Suppressor macrophage treated with lipopolysaccharide for 4 hours (primary cell): ENCODE results near the gene TUBB8.
"Not testable (repeated sequence)": the region's sequence is repeated elsewhere in the genome, so short reads cannot be mapped to it uniquely, and the experiment has no call there.

ENCODE experiments used
- DNase-seq: peaks from one replicate; pipeline ENCODE4 v3.0.0-alpha.2; 2020

Gene TUBB8

DNA sequence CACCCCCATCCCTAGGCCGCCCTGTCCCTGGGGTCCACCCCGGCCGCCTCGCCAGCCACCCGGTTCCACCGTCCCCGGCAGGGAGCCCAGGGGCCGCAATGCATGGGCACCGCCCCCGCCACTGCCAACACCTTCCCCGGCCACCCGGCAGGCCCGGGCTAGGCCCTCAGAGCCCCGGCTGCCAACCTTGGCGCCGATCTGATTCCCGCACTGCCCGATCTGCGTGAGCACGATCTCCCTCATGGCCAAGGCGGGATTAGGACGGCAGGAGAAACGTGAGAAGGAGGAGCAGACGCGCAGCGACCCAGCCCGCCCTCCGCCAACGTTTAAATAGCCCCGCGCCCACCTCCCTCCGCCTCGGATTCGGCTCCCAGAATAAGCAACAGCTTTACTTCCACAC lies at the start of gene TUBB8:
Gene TUBB8, minus strand, starts transcription at position 301 of the 400 bp plus-strand sequence. Its CDS starts 58 bp downstream, at position 243.
- no peak for DNase-seq

DNA sequence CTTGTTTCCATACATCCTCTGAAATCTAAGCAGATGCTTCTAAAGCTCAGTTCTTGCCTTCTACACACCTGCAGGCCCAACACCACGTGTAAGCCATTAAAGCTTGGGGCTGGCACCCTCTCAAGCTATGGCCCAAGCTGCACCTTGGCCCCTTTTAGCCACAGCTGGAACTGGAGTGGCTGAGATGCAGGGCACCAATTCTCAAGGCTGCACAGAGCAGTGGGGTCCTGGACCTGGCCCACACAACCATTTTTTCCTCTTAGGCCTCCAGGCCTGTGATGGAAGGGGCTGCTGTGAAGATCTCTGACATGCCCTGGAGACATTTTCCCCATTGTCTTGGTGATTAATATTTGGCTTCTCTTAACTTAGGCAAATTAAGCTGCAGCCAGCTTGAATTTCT lies 47.4 kb upstream of the TUBB8 start:
- DNase-seq: no peak

DNA sequence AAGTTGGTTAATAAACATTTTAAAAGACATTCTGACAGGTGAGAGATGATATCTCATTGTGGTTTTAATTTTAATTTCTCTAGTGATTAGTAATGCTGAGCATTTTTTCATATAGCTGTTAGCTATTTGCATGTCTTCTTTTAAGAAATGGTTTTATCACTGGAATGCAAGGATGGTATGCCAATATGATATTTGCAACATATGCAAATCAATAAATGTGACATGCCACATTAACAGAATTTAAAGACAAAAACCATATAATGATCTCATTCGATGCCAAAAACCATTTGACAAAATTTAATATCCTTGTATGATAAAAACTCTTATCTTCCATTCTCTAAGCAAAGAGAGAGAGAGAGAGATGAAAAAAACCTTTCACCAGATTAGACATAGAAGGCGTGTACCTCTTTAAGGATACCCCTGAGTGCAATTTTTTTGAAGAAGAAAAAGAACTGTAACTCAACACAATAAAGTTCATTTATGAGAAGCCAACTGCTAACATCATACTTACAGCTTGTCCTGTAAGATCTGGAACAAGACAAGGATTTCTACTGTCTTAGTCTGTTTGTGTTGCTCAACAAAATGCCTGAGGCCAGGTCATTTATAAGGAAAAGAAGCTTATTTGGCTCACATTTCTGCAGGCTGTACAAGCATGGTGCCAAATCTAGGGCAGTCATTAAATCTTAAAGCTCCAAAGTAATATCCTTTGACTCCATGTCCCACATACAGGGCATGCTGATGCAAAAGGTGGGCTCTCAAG lies 46.4 kb upstream of the TUBB8 start:
- DNase-seq: no peak

DNA sequence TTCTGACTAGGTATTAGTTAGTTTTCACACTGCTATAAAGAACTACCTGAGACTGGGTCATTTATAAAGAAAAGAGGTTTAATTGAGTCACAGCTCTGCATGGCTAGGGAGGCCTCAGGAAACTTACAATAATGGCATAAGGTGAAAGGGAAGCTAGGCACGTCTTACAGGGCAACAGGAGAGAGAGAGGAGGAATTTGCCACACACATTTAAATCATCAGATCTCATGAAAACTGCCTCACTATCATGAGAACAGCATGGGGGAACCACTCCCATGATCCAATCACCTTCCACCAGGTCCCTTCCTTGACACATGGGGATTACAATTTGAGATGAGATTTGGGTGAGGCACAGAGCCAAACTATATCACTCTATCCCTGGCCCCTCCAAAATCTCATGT lies 45.5 kb upstream of the TUBB8 start:
- no peak for DNase-seq

DNA sequence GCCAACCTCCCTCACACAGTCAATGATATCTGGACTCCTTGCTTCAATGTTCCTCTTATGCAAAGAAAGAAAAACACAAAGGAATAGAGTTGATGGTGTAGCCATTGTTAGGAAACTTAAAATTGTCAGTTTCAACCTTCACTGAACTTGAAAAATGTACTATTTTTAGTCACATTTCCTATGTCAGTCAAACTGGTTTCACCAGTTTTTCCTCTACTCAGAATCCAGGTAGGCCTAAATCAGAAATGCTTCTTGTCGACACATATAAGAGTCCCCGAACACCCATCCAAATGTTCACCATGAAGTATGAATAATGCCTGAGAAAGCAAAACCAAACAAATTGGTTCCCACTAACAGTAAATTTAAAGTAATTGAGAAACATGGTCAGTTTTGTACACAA lies 43.8 kb upstream of the TUBB8 start:
- DNase-seq: no peak

DNA sequence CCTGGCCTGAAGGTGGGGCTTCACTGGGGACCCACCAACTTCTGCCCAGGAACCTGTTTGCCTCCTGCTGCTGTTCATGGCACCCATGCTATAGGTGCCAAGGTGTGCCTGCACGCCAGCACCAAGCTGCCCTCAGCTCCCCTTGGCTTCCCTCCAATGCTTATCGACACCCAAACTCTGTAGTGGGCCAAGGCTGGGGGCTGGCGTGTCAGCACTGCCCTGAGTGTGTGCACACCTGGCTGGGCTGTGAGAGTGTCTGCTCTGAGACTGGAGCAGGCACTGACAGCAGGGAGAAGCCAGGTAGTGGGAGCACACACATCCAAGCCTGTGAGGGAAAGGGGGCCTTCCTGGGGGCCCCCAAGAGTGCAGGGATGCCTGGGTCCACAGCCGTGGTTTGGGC lies 43.1 kb upstream of the TUBB8 start:
- no peak for DNase-seq

DNA sequence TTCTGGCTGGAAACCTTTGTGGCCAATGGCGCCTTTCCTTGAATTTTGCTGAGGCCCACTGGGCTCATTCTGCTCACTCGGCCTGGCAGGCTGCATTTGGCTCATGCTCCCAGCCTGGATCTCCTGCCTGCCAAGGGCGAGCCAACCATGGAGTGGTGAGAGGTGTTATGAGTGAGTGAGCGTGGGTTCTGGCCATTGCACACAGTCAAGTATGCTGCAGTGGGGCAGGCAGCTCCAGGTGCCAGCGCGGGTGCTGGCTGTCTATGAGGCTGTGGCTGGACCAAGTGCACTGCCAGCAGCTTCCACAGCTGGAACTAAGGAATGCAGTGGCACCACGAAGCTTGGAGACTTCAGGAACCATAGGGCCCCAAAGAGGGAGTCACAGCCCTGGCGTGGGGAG lies 42.2 kb upstream of the TUBB8 start:
- no peak for DNase-seq

DNA sequence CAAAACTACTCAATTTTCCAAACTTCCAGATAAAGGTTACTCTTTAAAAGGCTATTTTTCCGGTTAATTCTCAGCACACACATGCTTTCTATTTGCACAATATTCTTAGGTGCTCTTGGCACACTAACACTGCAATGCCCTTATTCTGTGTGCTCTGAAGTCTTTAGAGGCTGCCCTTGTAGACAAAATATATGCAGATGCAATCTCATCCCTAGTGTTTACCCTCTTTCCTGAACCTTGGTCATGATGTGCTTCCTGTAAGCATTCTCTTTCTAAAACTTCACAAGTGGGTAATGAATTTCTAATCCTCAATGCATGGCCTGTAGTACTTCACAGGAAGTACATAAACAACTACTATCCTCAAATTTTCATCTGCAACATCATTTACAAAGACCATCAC lies 41.1 kb upstream of the TUBB8 start:
- DNase-seq: no peak

DNA sequence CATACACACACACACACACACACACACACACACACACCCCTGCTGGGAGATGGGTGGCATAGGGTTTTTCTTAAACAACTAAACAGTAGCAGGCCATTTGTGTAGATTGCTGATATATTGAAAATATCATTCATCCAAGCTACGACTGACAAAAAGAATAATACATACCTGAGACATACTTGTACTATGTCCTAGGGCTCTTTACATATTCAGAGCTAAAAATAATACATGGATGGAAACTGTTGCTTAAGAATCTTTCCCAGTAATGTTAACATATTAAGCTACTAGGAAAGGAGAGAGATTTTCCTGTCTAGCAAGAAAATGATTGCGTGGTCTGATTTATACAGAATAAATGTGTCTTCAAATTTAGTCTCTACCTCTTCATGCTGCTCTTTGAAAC lies 40.2 kb upstream of the TUBB8 start:
- no peak for DNase-seq

DNA sequence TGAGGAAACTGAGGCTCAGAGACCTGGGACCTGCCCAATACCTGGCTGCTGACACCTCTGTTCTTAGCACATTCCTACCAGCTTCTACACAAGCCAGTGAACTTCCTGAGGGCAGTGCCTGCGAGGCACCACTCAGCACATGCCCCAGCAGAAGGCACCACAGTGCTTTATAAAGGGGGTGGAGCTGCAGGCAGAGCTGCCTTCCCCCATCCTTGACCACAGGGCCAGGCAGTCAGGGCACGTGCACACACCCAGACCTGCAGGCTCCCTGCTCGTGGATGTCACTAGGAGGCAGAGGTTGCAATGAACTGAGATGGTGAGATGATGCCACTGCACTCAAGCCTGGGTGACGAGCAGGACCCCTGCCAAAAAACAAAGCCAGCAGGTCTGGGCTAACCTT lies 39.2 kb upstream of the TUBB8 start:
- DNase-seq: no peak

DNA sequence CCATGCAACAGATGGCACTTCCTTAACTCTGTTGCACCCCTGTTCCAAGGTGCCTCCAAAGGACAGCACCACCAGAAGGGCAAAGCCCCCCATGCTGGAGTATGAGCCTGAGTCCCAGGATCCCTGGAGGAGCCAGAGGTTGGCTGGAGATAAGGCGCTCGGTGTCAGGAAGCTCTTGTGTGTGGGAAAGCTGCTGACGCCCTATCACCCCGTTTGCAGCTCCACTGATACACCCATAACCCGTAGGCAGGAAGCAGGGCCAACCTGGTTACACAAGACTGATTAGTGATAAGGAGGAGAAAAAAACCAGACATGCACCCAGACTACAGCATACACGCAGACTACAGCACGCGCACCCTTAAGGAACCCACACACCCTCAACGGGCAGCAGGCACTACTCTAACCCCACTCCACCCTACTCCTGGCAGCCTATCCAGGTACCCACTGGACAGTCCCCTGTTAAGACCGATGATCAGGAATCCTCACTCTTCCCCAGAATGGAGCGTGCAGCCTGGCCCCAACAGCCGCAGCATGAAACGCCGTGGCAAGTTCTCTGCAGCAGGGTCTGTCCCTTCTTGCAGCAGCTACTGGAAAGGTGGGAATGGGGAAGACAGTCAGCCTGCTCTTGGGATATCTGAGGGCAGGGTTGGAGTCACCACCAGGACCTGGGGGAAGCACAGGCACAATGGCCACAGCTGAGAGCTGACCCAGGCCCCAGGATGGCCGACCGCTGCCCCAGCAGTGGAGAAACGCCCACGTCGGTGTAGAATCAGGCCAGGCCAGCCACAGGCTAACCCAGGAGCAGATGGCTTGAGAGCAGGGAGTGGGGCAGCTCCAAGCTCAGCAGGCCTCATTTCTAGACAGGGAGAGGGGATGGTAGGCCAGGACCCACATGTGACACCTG lies 38.3 kb upstream of the TUBB8 start:
- no peak for DNase-seq

DNA sequence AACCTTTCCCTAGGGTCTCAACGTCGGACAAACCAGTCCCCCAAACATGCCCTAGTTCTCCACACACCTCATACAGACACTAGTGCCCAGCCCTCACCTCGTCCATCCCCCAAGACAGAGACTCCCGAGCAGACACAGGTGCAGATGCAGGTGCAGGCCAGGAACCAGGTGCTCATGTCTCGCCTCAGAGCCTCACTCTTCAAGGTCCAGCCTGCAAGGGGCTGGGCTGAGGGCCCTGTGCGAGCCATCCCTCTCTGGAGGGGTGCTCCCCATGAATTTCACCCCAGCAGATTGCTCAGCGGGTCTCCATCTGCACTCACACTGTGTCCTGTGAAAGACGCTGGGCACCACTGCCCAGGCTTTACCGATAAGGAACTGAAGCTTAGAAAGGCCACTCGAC lies 36.9 kb upstream of the TUBB8 start:
- no peak for DNase-seq

DNA sequence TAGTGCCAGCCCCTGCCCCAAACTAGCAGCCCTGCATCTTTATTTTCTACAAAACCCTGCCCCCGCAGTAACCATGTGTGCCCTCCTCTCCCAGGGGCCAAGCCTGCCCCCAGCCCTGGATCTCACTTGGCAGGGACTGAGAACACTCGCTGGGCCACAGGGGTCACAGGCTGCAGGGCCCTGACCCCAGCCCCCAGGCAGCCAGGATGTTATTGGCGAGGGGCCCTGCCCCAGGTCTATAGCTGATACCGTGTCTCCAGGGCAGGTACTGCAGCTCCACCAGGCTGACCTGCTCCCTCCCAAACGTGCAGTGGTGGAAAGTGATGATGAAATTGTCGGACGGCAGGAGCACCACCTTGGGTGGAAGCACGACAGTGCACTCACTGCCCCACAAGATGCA lies 35.9 kb upstream of the TUBB8 start:
- DNase-seq: no peak

DNA sequence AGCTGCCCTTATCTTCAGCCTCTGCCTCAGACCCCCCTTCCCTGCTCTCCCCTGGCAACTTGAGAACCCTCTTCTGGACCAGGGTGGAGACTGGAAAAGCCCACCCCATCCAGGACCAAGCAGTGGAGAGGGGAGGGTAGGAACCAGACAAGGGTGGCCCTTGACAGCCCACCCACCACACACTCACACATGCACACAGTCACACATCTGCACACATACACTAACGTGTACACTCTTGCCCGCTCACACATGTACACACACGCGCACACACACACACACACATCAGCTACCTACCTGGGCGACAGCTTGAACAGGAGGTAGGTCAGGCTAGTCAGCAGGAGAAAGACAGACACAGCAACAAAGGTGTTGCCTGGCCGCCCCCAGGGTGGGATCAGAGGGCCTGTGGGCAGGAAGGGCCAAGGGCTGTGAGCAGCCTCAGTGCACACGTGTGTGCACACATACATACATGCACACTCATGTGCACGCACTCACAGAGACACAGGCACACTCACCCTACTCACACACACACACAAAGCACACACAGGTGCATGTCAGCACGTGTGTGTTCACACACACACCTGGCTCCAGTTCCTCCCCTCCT lies 34.9 kb upstream of the TUBB8 start:
- no peak for DNase-seq

DNA sequence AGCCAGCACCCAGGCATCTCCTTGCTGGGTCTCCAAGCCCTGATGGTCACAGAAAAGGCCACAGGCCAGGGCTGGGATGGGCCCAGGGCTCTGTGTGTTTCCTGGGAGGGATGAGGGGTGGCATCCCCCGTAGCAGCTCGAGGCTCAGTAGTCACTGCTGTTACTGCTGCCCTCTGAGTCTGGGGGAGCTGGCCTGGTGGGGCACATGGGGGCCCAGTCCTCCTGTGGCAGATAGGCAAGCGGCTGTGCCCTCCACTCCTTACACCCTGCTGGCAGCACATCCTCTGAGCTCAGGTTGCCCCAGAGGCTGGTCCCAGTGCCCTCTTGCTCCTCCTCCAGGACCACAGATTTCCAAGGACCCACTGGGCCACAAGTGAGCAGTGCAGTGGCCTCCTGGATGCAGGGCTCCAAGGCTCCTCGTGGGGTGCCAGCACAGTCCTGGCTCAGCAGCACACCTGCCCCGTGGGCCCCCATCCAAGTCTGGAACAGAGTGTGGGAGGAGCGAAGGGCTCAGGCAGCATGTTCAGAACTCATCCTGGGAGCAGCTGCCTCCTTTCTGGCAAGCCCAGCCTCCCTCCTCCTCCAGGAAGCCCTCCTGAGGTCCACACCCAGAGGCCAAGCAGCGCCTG lies 31.5 kb upstream of the TUBB8 start:
- no peak for DNase-seq

DNA sequence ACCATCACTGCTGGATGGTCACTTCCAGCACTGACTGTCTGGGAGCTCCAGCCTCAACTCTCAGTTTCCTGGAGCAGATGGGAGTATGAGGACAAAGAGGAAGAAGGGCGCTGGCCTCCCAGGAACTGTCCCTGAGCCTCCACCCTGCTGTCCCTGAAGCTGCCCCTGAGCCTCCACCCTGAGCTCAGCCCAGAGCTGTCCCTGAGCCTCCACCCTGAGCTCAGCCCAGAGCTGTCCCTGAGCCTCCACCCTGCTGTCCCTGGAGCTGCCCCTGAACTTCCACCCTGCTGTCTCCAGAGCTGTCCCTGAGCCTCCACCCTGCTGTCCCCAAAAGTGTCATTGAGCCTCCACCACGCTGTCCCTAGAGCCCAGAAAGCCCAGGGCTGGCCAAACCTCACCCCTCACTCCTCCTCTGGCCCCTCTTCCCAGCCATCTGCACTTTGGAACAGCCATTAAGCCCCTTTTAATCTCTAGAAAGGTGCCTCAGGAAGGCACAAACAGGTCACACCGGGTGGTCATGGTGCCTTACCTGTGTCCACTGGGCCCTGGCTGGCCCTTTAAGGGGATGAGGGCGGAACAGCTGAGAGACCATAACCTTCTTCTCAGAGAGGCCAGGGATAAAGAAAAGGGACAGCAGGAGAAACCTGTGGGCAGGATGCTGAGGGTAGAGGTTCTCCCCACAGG lies 30.6 kb upstream of the TUBB8 start:
- no peak for DNase-seq

DNA sequence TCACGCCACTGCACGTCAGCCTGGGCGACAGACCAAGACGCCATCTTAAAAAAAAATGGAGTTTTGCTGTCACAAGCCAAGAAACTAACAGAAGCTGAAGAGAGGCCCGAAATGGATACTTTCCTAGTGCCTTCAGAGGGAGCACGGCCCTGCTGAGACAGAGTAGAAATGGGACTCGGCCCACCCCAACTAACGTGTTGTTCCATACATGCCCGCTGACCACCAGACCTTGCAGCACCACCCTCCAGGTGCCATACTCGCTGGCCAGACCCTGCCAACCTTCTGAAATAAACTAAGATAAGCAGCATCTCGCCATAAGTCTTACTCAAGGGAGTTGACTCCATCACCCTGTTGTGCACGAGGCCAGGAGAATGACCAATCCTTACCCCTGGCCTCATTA lies 29.5 kb upstream of the TUBB8 start:
- DNase-seq: no peak

DNA sequence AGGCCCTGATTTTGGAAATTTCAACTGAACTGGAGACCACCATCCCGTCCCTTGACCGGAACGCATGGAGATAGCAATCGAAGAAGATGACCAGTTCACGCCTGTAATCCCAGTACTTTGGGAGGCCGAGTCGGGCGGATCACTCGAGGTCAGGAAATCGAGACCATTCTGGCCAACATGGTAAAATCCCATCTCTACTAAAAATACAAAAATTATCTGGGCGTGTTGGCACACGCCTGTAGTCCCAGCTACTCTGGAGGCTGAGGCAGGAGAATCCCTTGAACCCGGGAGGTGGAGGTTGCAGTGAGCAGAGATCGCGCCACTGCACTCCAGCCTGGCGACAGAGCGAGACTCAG lies 25.1 kb upstream of the TUBB8 start:
- DNase-seq: not testable (repeated sequence)

DNA sequence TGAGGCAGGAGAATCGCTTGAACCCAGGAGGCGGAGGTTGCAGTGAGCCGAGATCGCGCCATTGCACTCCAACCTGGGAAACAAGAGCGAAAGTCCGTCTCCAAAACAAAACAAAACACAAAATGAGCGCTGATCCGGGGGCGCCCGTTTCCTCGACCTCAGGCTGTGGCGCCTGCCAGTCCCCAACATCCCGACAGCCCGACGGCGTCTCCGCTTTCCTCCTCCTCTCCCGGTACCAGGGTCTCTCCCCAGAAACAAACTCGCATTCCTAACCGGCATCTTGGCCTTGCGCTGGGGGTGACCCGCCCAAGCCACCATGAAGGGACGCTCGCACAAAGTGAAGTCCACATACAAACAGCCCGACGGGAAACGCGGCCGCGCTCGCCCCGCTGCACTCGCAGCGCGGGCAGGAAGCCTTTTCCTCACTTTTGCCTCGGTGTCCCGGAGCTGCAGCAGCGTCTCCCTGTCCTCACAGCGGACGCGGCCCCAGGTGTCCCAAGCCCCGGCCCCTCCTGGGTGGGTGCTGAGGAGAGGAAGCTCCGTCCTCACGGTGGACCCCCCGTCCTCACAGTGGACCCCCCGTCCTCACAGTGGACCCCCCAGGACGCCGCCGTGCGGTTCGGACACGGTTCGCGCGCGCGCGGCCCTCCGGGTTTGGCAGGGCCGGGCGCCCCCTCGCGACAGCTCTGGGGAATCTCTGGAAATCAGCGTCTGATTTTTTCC lies 24.6 kb upstream of the TUBB8 start:
- DNase-seq: peak; percentile 35

DNA sequence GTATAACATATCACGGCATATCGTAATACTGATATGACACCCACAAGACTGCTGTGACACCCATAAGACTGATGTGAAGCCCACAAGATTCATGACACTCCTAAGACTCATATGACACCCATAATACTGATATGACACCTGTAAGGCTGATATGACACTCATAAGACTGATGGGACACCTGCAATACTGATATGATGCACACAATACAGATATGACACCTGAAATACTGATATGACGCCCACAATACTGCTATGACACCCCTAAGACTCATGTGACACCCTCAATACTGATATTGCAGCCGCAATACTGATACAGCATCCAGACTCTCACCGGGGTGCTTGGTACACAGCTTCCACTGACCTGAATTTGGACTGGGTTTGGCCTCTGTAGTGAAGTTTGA lies 19.1 kb upstream of the TUBB8 start:
- DNase-seq: not testable (repeated sequence)

DNA sequence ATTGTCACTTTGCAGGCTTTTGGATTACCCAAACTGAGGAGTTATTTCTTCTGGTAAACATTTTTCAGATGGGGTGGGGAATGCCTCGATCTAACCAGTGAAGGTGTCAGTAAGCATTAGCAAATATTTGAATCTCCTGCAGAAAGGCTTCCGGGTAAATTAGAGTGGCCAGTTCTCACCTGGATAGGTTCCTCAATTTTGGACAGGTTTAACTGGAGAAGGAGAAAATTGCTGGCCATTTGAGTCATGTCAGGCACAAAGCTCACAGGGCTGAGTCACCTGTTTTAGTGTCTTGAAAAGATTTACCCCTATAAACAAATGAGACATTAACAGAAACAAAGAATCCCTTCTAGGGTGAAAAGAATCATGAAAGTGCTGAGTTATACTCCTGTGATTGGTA lies 830 bp upstream of the TUBB8 start:
- DNase-seq: not testable (repeated sequence)

DNA sequence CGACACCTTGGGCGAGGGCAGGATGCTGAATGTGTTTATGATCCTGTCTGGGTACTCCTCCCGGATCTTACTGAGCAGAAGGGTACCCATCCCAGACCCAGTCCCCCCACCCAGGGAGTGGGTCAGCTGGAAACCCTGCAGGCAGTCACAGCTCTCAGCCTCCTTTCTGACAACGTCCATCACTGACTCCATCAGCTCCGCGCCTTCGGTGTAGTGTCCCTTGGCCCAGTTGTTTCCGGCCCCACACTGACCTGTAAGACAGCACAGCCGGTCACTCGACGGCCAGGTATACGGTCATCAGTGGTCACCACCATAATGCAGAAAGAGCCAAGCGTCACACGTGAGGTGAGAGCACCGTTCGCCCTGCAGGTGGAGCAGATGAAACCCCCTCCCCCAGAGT lies 1.2 kb downstream of the TUBB8 start:
- DNase-seq: not testable (repeated sequence)
